ENCODE results near the gene TNS3.
"Not testable (repeated sequence)": the region's sequence is repeated elsewhere in the genome, so short reads cannot be mapped to it uniquely, and the experiment has no call there.

Gene TNS3

GRCh38 chr7:47266131-47266706 is 315.7 kb downstream of the TNS3 start:
- DNase-seq, result no peak

- DNase-seq, result no peak
Measured at GRCh38 chr7:47265621-47266020, 316.3 kb downstream of the TNS3 start.

- no peak for DNase-seq
Measured at GRCh38 chr7:47264021-47264651, 317.8 kb downstream of the TNS3 start.

GRCh38 chr7:47262881-47263280 is 319.0 kb downstream of the TNS3 start:
- no peak for DNase-seq

- DNase-seq, result not testable (repeated sequence)
Measured at GRCh38 chr7:47262160-47262559, 319.8 kb downstream of the TNS3 start.

- DNase-seq, result no peak
Measured at GRCh38 chr7:47260270-47260669, 321.6 kb downstream of the TNS3 start.

GRCh38 chr7:47259682-47260081 is 322.2 kb downstream of the TNS3 start:
- no peak for DNase-seq

- no peak for DNase-seq
Measured at GRCh38 chr7:47258798-47259197, 323.1 kb downstream of the TNS3 start.

- no peak for DNase-seq
Measured at GRCh38 chr7:47256016-47256415, 325.9 kb downstream of the TNS3 start.

GRCh38 chr7:47255441-47255840 is 326.5 kb downstream of the TNS3 start:
- DNase-seq, result no peak

GRCh38 chr7:47255007-47255406 is 326.9 kb downstream of the TNS3 start:
- DNase-seq, result no peak

- DNase-seq, result no peak
Measured at GRCh38 chr7:47254081-47254977, 327.6 kb downstream of the TNS3 start.

- DNase-seq, result no peak
Measured at GRCh38 chr7:47253650-47254080, 328.2 kb downstream of the TNS3 start.

GRCh38 chr7:47252675-47253074 is 329.2 kb downstream of the TNS3 start:
- no peak for DNase-seq

GRCh38 chr7:47249361-47249760 is 332.6 kb downstream of the TNS3 start:
- no peak for DNase-seq

GRCh38 chr7:47248797-47249196 is 333.1 kb downstream of the TNS3 start:
- DNase-seq, result no peak

GRCh38 chr7:47247132-47247531 is 334.8 kb downstream of the TNS3 start:
- no peak for DNase-seq

- no peak for DNase-seq
Measured at GRCh38 chr7:47244692-47245091, 337.2 kb downstream of the TNS3 start.

GRCh38 chr7:47241112-47242065 is 340.5 kb downstream of the TNS3 start:
- no peak for DNase-seq

- DNase-seq, result no peak
Measured at GRCh38 chr7:47239931-47240421, 341.9 kb downstream of the TNS3 start.

GRCh38 chr7:47239034-47239433 is 342.9 kb downstream of the TNS3 start:
- DNase-seq, result no peak

GRCh38 chr7:47236480-47237129 is 345.3 kb downstream of the TNS3 start:
- DNase-seq, result no peak

Data from GF-D8 (cell line).